Fibroblast of skin of right quadriceps (primary cell): Measurements from ENCODE around the gene GPC6.

ENCODE experiments used
- DNase-seq: peaks from one replicate; pipeline ENCODE4 v3.0.0-alpha.2; 2013

Gene GPC6

DNA sequence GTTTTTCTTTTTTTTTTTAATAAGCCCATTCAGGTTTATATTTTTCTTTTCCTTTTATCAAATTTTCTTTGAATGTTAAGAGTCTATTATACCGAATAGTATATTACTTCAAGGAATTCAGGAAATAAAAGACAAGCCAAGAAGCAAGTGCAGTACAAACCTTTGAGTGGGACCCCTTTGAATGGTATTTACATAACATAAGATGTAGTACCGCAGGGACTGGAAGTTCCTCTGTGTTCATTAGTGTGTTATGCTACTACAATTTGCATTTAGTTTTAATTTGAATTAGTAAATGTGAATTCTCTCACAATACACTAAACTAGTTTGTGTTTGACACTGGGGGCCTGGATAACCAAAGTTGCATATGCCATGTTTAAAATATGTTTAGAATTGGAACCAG lies 913.4 kb downstream of the GPC6 start:
- DNase-seq = no peak

DNA sequence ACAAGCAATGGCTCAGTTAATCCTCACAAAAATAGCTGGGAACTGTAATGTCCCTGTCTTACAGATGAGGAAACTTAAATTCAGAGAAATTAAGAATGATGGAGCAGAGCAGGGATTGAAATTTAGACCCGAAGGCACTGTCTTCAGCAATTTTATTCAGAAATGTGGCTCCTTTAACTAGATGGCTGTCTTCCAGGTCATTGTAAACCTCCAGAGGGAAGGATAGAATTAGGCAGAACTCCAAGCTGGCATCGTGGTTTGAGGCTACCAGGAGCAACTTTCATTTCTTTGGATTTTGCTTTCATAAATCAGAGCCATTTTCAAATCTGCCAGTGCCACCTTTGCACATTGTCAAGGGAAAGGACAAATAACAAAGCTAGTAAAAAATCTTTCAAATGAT lies 913.9 kb downstream of the GPC6 start:
- no peak for DNase-seq

DNA sequence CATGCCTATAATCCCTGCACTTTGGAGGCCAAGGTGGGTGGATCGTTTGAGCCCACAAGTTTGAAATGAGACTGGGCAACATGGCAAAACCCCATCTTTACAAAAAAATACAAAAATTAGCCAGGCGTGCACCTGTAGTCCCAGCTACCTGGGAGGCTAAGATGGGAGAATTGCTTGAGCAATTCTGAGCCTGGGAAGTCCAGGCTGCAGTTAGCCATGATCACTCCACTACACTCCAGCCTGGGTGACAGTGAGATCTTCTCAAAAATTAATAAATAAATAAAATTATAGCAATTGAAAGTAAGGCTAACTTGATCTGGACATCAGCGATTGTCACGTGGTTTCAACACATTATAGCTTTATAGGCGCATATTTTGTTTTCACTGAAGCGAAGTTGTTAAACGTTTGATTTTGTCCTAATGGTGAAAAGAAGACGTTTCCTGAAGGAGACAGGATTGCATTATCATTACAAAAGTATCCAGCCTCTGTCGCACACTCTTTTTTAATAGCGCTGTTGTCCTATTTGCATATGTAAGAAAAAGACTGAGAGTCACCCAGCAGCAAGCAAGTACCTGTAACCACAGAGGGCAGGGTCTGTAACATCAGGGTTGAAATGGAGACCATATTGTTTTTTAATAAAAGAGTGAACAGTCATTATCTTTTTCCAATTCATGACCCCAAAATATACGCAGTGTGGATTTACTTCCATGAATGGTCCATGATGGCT lies 917.2 kb downstream of the GPC6 start:
- no peak for DNase-seq

DNA sequence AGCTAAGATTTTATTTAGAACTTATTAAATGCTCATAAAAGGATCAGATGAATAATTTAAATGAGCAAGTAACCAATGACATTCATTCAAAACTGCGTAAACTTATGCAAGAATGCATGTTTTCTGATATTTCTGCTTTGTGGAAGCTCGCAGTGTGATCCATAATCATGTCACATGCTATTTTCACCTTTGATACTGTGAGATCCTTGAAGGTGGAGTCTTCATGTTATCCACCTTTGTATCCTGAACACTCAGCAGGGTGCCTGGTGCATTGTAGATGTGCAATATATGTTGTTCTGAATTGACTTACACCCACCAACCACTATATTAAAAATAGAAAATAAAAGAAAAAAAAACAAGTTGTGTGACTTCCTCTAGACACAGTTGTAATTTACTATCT lies 919.4 kb downstream of the GPC6 start:
- DNase-seq = no peak

- DNase-seq = no peak
These were observed 927.0 kb downstream of the GPC6 start for GRCh38 chr13:94153586-94153985.

GRCh38 chr13:94154367-94154766 lies 927.8 kb downstream of the GPC6 start:
- DNase-seq = peak; percentile 54

DNA sequence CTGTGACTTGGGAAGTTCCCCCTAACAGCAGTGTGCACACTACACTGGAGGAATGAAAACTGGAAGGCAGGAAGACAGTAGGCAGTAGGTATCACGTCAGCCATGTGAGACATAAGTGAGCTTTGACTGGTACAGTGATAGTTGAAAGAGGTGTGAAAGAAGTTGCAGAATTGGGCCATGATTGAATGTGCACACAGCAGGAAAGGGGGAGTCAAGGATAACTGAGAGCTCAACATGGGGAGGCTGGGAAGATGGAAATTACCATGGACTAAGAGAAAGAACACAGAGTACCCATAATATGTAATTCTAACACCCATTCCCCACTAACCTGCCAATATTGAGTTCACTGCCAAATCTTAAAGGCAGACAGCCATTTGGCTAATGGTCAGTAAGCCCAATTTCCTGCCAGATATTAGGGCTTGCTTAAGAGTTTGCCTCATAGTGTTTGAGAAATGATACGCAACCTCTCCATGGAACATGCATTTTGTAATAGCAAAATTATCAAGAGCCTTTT lies 931.2 kb downstream of the GPC6 start:
- no peak for DNase-seq

DNA sequence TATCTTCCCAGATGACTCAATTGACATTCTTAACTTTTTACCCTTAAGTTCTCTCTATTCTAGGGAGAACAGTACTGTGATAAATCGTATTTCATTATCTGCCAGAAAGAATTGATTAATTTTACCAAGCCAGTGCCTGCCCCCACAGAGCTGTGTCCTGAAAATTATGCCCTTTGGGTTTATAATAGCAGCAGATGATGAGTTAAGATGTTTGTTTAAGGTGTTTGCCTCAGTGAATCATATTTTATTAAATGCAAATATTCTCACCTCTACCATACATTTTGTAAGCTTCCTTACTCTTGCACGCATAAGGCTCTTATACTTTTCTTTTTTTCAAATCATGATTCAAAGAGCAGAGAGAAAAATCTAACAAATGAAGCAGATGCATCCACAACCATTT lies 934.3 kb downstream of the GPC6 start:
- DNase-seq = no peak

DNA sequence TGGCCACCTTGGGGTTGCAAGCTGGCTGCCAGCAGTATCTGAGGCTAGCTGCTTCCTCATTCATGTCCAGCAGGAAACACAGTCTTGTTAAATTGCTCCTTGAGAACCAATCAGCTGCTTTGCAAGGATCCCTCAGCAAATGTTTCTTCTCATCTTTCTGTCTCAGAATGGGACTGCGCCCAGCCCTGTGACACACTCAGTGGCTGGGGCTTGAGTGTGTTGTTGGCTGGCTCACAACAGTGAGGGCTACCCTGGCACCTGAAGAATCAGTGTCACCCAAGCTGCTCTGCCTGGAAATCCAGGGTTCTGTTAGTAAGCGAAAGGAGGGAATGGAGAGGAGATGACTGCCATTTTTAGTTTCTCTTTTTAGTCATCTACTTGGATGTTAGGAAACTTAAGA lies 935.7 kb downstream of the GPC6 start:
- DNase-seq = no peak

GRCh38 chr13:94163535-94163934 lies 936.9 kb downstream of the GPC6 start:
- DNase-seq = no peak

DNA sequence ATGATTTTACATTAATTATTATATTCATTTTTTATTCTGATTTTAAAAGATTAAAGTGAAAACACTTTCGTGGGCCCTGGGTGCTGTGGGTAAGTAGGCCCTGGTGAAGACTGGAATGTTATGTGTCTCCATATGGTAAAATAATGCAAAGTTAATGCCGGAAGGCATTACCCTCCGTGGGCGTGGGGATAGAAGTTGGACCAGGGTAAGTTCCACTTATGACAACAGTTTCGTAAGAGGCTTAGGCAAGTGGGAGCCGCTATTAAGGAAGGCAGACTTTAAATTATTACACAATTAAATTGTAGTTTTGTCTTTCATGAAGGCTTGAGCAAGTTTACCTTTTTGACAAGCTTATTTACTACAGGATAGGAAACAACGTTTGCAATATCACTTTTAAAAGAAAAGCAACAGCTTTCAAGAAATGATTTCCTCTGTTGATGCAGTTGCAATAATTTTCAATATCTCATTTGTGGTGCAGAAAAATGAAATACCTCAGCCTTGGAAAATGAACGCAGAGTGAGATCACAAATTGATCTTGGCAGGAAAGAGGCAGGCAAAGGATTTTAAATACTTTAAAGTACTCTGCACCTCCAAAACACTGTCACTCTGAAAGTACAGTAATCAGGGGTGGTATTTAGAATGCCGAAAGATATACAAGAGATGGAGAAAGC lies 942.3 kb downstream of the GPC6 start:
- peak; percentile 25 for DNase-seq

GRCh38 chr13:94169454-94170144 lies 943.0 kb downstream of the GPC6 start:
- DNase-seq = no peak

DNA sequence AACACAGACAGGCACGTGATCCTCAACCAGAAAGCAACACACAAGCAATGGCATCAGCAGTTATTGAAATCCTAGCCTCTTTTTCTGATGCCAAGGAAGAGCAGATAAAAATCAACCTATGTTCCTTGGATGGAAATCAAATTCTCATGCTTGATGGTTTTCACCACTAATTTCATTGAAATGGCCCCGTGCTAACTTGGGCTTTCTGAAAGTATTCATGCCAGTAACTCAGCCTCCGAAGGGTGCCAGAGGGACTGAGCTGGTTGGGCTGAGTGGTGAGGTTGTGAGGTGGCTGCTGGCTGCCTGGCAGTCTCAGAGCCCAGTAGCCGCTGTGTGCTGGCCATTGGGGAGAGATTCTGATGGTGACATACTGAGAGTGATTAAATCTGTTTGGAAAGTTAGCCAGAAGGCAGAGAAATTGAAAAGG lies 943.6 kb downstream of the GPC6 start:
- no peak for DNase-seq

- no peak for DNase-seq
These were observed 945.8 kb downstream of the GPC6 start for GRCh38 chr13:94172416-94172815.

- DNase-seq = peak; percentile 83
These were observed 946.8 kb downstream of the GPC6 start for GRCh38 chr13:94173312-94173854.

GRCh38 chr13:94174009-94174408 lies 947.4 kb downstream of the GPC6 start:
- no peak for DNase-seq

DNA sequence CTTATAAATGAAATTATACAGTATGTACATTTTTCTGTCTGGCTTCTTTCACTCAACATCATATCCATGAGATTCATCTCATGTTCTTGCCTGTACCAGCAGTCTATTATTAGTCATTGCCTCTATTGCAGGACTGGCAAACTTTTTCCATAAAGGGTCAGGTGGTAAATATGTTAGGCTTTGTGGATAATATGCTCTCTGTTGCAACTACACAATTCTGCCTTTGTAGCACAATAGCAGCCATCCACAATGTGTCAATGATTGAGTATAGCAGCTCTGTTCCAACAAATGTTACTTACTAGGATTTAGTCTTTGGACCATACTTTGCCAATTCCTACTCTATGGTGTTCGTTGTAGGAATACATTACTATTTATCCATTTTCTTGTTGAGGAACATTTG lies 948.5 kb downstream of the GPC6 start:
- no peak for DNase-seq

DNA sequence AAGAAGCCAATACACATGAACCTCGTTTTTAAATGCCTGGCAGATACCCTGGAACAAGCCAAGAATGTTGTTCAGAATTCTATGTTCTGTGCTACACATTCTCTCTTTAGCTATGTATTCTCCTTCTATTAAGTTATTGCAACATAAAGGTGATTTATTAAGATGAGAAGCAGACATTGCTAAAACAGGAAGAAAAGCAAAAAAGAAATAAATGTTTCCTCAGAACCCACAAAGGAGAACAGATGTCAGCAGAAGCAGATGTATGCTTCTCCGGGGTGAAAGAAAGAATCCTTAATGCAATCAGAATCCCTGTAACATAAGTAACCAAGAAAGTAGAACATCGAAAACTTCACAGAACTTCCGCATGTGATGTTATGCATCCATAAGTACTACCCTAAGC lies 950.0 kb downstream of the GPC6 start:
- peak; percentile 67 for DNase-seq

DNA sequence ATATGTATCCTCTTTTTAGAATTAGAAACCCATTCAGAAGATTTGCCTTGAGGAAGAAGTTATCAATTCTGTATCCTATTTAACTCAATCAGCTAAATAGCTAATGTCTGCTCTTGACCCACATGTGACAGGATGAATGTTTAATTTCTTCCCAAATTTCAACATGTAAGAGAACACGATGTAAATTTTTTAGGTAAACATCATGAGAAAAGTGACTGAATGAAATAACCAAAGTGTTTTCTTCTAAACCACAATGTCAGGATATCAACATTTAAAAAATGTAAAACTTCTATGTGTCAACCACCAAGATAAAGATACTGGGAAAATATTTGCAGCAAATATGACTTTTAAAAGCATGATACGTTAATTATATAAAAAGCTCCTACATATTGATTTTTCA lies 950.4 kb downstream of the GPC6 start:
- DNase-seq = no peak

DNA sequence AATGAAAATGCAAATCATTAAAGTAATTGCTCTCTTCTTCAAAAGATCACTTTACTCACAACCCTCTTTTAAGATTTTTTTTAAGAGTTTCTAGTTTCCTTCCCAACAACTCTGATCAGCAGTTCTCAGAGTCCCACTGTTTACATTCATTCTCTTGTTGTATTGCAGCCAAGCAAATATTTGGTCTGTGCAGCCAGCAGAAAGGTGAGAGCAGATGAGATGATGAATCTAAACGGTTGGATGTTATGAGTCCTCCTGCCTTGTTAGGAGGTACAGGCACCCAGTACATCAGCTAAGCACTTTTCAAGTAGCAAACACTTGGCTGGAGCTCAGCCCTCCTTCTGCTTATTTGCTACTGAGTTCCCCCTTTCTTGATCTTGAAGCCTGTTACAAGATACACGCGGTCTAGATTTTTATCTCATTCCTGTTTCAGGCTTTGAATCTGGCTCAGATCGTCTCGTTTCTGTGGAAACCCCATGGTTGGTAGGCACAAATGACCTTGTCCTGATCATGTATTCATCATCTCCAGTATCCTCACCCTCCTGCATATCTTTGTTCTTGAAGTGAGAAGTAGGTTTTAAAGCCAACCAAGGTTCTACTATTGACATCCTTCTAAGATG lies 952.1 kb downstream of the GPC6 start:
- no peak for DNase-seq

GRCh38 chr13:94181461-94182107 lies 955.0 kb downstream of the GPC6 start:
- no peak for DNase-seq

DNA sequence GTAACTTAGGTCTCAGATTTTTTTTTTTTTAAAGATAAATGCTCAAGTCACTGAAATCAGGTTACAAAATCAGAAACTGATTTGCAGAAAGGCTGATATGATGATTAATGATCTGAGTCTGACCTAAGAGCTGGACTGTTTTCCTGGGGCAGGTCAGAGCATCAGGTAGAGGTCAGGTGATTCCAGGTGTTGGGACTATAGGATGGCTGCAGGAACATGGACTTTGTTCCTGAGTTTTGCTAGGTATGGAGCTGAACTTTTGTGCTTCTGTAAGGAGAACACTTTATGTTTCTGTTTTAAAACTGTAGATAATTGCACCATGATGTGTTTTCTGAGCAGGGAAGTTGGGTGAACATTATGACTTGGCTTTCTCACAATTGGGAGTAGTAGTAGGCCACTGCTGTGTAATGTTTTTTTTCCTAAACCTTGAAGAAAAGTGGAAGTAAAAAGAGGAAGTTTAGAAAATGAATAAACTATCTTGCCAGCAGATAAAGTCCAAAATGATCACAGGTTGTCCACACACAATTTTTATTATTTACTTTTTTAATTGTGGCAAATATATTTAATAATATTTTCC lies 955.7 kb downstream of the GPC6 start:
- DNase-seq = no peak
